Testis (tissue), 3 donors: ENCODE measurements around the gene LPP. TPM values are rescaled to one million over a fixed set of nuclear protein-coding genes. Genes with fewer than 3 reads are reported as not detected.
A peak's percentile ranks its signal among the peaks of the same experiment; 100 is the strongest.

ENCODE experiments used
- DNase-seq: peaks from one replicate; pipeline ENCODE4 v3.0.0-alpha.2; 2019
- H3K27ac ChIP-seq, 2 donors: fragments of 200-600 bp; sonication (generic); one replicate each; pipeline ENCODE4 v1.5.1; 2019
- H3K27me3 ChIP-seq: fragments of 200-600 bp; sonication (generic); one replicate; pipeline ENCODE4 v1.5.1; 2019
- H3K36me3 ChIP-seq: fragments of 200-600 bp; sonication (generic); one replicate; pipeline ENCODE4 v1.5.1; 2017; ENCODE audit warnings: low read depth; ENCODE audit errors: missing control alignments
- H3K4me1 ChIP-seq: fragments of 200-600 bp; sonication (generic); one replicate; pipeline ENCODE4 v1.5.1; 2019
- H3K4me3 ChIP-seq, 2 donors: fragments of 200-600 bp; sonication (generic); one replicate each; pipeline ENCODE4 v1.5.1; 2017 to 2019
- H3K9me3 ChIP-seq: fragments of 200-600 bp; sonication (generic); one replicate; pipeline ENCODE4 v1.5.1; 2017
- POLR2A ChIP-seq: fragments of 450-650 bp; IDR thresholded peaks from one replicate; pipeline ENCODE4 v1.6.1; 2017; ENCODE audit warnings: antibody characterized with exemption, mild to moderate bottlenecking, moderate library complexity
- WGBS, 2 donors: methylation state at CpG; one replicate each; pipeline ENCODE4 v1.1.5; 2018; 5-methylcytosine and 5-hydroxymethylcytosine counted together
- intact Hi-C: fragments of 100-400 bp; cut with DNase I; formaldehyde crosslinking; loops from one replicate; pipeline ENCODE4 v1.15.1; 2023; ENCODE audit warnings: low total_unique reads
- polyA plus RNA-seq: library from polyadenylated mRNA; stranded (reverse); fragments of 350-450 nt; fragmentation: Illumina TruSeq; extraction: RNeasy Lipid Tissue Mini Kit (QIAGEN cat#74804); gene quantifications from one replicate; pipeline ENCODE4 v1.2.3, GENCODE V29; 2014; ENCODE audit warnings: low read depth, low replicate concordance; ENCODE audit not compliant: insufficient read depth
- total RNA-seq, 2 donors: library from RNA; depleted of rRNA; stranded (reverse); fragments of >200 nt; gene quantifications; one replicate each; pipeline ENCODE4 v1.2.3, GENCODE V29; 2016
- TF ChIP-seq, protein P1 (sequence below), 3 experiments: fragments of 450-650 bp in 2 of 3; fragments of 200-600 bp in 1 of 3; sonication (generic) in 1 of 3; IDR thresholded peaks; one replicate each; pipeline ENCODE4 v1.5.1; 2016 to 2019; ENCODE audit warnings: antibody characterized with exemption in 3 of 3, mild to moderate bottlenecking in 2 of 3, moderate library complexity in 1 of 3

Gene LPP
- total and polyA plus RNA-seq, 3 donors from 2014 or later, result 89.9 to 135 (median 132) TPM

DNA sequence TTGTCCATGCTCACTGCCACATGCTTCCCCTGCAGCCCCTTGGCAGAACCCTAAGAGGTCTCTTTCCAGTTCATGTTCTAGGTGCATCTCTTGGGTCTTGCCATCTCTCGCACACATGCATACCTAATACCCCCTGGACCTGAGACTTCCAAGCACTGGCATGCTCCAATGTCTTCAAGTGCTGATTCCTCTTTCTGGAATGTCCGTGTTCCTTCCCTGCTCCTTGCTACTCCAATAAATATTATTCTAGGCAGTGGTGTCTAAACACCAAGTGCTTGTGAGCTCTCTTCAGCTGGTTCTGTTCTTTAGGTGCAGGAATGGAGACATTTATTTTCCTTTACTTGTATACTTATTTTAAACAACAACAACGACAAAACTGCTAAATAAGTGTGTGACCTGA is 370.1 kb downstream of the LPP start:
- Histone ChIP-seq H3K4me3 (no peak overlapping the region), H3K36me3 (no peaks in the 10 kb centered on the region), H3K4me1 (no peaks in the 10 kb centered on the region), H3K9me3 (no peaks in the 10 kb centered on the region), H3K27ac (no peak overlapping the region), H3K27me3 (no peaks in the 10 kb centered on the region)
- TF ChIP-seq, protein P1, sequence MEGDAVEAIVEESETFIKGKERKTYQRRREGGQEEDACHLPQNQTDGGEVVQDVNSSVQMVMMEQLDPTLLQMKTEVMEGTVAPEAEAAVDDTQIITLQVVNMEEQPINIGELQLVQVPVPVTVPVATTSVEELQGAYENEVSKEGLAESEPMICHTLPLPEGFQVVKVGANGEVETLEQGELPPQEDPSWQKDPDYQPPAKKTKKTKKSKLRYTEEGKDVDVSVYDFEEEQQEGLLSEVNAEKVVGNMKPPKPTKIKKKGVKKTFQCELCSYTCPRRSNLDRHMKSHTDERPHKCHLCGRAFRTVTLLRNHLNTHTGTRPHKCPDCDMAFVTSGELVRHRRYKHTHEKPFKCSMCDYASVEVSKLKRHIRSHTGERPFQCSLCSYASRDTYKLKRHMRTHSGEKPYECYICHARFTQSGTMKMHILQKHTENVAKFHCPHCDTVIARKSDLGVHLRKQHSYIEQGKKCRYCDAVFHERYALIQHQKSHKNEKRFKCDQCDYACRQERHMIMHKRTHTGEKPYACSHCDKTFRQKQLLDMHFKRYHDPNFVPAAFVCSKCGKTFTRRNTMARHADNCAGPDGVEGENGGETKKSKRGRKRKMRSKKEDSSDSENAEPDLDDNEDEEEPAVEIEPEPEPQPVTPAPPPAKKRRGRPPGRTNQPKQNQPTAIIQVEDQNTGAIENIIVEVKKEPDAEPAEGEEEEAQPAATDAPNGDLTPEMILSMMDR (IDR thresholded peaks at IDR 0.05), result no peak
- no peak for TF ChIP-seq POLR2A
- 58 to 60% methylated on average over 3 of the region's 3 CpGs for whole genome bisulfite sequencing, 2 donors
- intact Hi-C loops, result no loop called here
- no peak for DNase-seq

DNA sequence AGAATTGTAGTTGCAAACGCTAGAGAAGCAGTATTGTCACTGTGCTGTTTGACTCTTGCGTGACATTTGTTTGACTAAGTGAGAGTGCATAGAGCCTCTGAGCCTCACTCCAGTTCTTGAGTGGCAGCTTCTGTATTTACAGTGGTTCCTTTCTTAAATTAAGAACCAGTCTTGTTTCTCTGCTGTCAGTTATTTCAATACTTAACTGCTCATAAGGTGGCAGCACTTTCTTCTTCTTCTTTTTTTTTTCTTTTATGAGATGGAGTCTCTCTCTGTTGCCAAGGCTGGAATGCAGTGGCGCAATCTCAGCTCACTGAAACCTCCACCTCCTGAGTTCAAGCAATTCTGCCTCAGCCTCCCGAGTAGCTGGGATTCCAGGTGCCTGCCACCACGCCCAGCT is 372.1 kb downstream of the LPP start:
- no peaks in the 10 kb centered on the region for H3K9me3 ChIP-seq
- no peak overlapping the region for H3K4me3 ChIP-seq
- no peak for DNase-seq
- H3K27me3 ChIP-seq, result no peaks in the 10 kb centered on the region
- no peaks in the 10 kb centered on the region for H3K4me1 ChIP-seq
- H3K27ac ChIP-seq, result no peak overlapping the region
- 83 to 93% methylated on average over 5 of the region's 5 CpGs for WGBS, 2 donors
- TF ChIP-seq, protein P1 (IDR thresholded peaks at IDR 0.05), result peak in 1 of 3 experiments; percentile 1
- no peak for TF ChIP-seq POLR2A
- intact Hi-C loops, result no loop called here
- no peaks in the 10 kb centered on the region for H3K36me3 ChIP-seq

DNA sequence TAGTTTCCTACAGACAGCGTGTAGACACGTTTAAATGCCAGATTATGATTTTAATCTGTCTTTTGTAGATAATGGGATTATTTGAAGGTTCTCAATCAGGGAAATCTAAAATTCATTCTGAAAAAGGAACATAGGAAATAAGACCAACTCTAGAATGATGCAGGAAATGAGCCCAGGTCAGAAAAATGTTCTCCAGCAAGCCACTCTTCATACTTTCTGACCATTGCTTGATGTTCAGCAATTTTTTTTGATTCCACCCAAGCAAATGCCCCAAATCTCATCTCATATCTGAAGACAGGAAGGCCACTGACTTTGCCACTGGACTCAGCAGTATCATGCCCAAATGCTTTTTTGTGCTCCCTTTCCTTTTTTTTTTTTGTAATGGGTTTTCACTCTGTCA is 373.4 kb downstream of the LPP start:
- no peak for DNase-seq
- 92 to 97% methylated on average over 2 of the region's 2 CpGs for WGBS, 2 donors
- Histone ChIP-seq H3K4me1 (no peaks in the 10 kb centered on the region), H3K36me3 (no peaks in the 10 kb centered on the region), H3K27me3 (no peaks in the 10 kb centered on the region), H3K4me3 (no peak overlapping the region), H3K9me3 (no peaks in the 10 kb centered on the region), H3K27ac (no peak overlapping the region)
- TF ChIP-seq, protein P1 (IDR thresholded peaks at IDR 0.05), result no peak
- TF ChIP-seq POLR2A, result no peak
- intact Hi-C loops, result no loop called here

DNA sequence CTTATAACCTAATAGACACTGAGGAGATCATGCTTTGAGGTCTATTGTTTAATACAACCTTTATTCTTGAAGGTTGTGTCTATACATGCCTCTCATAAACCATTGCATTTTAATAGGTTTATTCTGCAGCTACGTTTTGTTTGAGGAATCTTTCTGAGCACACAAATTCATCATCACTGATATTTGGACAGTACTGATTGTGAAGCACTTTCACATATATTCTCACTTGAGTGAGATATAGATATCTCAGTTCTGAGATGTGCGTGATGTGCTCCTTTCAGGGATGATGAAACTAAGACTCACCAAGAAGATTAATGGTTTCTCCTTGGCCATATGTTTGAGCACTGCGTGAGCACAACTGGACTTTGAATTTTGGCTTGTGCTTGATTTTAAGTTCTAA is 374.4 kb downstream of the LPP start:
- Histone ChIP-seq H3K36me3 (no peaks in the 10 kb centered on the region), H3K27ac (no peak overlapping the region), H3K27me3 (no peaks in the 10 kb centered on the region), H3K4me3 (no peak overlapping the region), H3K4me1 (no peaks in the 10 kb centered on the region), H3K9me3 (no peaks in the 10 kb centered on the region)
- DNase-seq, result no peak
- TF ChIP-seq, protein P1 (IDR thresholded peaks at IDR 0.05), result no peak
- TF ChIP-seq POLR2A, result no peak
- intact Hi-C loops, result no loop called here
- WGBS, 2 donors, result 84% methylated on average over 3 of the region's 3 CpGs

DNA sequence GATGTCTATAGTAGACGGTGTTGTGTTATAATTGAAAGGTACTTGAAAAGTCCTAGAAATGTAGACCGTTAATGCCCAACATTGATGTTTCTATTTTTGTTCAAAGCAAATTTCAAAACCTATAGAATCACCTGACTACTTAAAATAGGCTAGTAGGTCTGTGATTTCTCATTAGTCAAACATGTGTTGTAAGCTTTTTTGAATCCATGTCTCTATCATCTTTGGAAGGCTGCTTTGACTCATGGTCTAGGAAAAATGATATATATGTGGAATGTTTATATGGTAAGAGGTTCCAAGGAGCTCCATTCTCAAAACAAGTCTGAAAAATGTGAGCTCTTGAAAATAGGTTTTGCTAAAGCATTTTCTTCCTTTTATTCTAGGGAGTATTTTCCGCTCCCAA is 375.3 kb downstream of the LPP start:
- H3K4me3 ChIP-seq, result no peak overlapping the region
- H3K4me1 ChIP-seq, result no peaks in the 10 kb centered on the region
- intact Hi-C loops, result no loop called here
- 90 to 99% methylated on average over 3 of the region's 3 CpGs for WGBS, 2 donors
- no peak overlapping the region for H3K27ac ChIP-seq
- no peaks in the 10 kb centered on the region for H3K27me3 ChIP-seq
- DNase-seq, result no peak
- H3K36me3 ChIP-seq, result no peaks in the 10 kb centered on the region
- TF ChIP-seq, protein P1 (IDR thresholded peaks at IDR 0.05), result no peak
- no peak for TF ChIP-seq POLR2A
- H3K9me3 ChIP-seq, result no peaks in the 10 kb centered on the region
